MCF 10A (cell line): ENCODE data around the gene RNF223. TPM values are rescaled to one million over a fixed set of nuclear protein-coding genes. Genes with fewer than 3 reads are reported as not detected.

Source experiments
- BruUV-seq: library from RNA; stranded (reverse); fragments of 400-500 nt; replicated peaks from 2 replicates; lab custom pipeline; 2021; lab: Mats Ljungman, UMichigan
- CTCF ChIA-PET: fragments of 300-600 bp; sonication (Branson Sonifier 250); formaldehyde crosslinking; extraction: SDS; loops from one replicate; lab custom pipeline; 2021; ENCODE audit warnings: antibody characterized with exemption, inconsistent platforms; lab: Yijun Ruan, JAX
- POLR2A ChIA-PET: fragments of 300-600, 350-650 bp; sonication (Branson Sonifier 250); formaldehyde crosslinking; extraction: SDS; loops from one replicate; lab custom pipeline; 2020; ENCODE audit warnings: antibody characterized with exemption, inconsistent platforms; lab: Yijun Ruan, JAX
- DNase-seq: peaks from one replicate; pipeline ENCODE4 v3.0.0-alpha.2; 2018; ENCODE audit not compliant: unreplicated experiment
- H3K27ac Mint-ChIP-seq: one replicate; pipeline ENCODE4 v1.8.0; 2022; ENCODE audit warnings: mild to moderate bottlenecking, low read depth, mixed read lengths; ENCODE audit not compliant: unreplicated experiment
- H3K27me3 Mint-ChIP-seq: one replicate; pipeline ENCODE4 v1.8.0; 2022; ENCODE audit warnings: mixed read lengths; ENCODE audit not compliant: insufficient read depth, unreplicated experiment
- H3K36me3 Mint-ChIP-seq: one replicate; pipeline ENCODE4 v1.8.0; 2022; ENCODE audit warnings: mild to moderate bottlenecking, moderate library complexity, mixed read lengths; ENCODE audit not compliant: insufficient read depth, unreplicated experiment
- H3K4me1 Mint-ChIP-seq: one replicate; pipeline ENCODE4 v1.8.0; 2022; ENCODE audit warnings: mixed read lengths; ENCODE audit not compliant: insufficient read depth, unreplicated experiment
- H3K4me3 Mint-ChIP-seq: one replicate; pipeline ENCODE4 v1.8.0; 2022; ENCODE audit warnings: mild to moderate bottlenecking, moderate library complexity, mixed read lengths; ENCODE audit not compliant: unreplicated experiment
- H3K9me3 Mint-ChIP-seq: one replicate; pipeline ENCODE4 v1.8.0; 2022; ENCODE audit warnings: mixed read lengths; ENCODE audit not compliant: unreplicated experiment
- intact Hi-C: fragments of 100-400 bp; cut with micrococcal nuclease; formaldehyde crosslinking; loops from 2 replicates; pipeline ENCODE4 v1.14.1; 2022
- total RNA-seq: library from RNA; stranded (reverse); gene quantifications from 2 replicates; pipeline ENCODE4 v1.2.3, GENCODE V29; 2022
- TF ChIP-seq, protein P1 (sequence below): fragments of 200-600 bp; IDR thresholded peaks from one replicate; pipeline ENCODE4 v1.8.0; 2022; ENCODE audit warnings: antibody characterized with exemption, mild to moderate bottlenecking; ENCODE audit not compliant: unreplicated experiment

RNF223 gene
- total RNA-seq, 1 experiment from 2014 or later = 0.30 TPM

DNA sequence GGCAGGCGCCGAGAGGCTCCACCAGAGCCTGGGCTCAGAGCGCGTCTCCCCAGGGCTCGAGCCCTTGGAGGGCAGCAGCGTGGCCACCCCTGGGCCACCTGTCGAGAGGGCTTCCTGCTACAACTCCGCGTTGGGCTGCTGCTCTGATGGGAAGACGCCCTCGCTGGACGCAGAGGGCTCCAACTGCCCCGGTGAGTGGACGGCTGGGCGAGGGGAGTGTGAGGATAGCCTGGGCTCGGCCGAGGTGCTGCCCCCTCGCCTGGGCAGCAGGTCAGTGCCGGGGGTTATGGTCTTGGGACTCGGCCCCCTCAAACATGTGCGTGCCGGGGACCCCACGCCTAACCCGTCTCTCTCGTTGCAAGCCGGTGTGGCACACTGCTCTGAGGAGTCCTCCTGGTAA is 27.3 kb downstream of the RNF223 start:
- no peaks in the 10 kb centered on the region for H3K9me3 Mint-ChIP-seq
- intact Hi-C loops = no loop called here
- H3K36me3 Mint-ChIP-seq = peaks cover 47% of the 10 kb centered on the region

DNA sequence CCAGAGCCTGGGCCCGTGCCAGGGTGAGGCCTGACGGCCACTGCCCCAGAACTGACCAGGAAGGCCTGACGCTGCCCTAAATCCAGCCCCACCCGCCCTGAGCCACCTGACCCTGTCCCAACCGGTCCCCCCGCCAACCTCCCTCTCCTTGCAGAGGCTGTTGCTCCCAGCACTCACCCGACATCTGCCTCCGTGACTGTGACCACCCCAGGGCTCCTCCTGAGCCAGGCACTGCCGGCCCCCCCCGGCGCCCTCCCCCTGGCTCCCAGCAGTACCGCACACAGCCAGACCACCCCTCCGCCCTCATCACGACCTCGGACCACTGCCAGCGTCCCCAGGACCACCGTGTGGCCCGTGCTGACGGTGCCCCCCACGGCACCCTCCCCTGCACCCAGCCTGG is 27.9 kb downstream of the RNF223 start:
- no peaks in the 10 kb centered on the region for H3K4me1 Mint-ChIP-seq

More for the DNA sequence above, 27.3 kb downstream of the RNF223 start:
- BruUV-seq = no TSS peak
- Mint-ChIP-seq H3K27me3 (no peaks in the 10 kb centered on the region), H3K4me1 (no peaks in the 10 kb centered on the region), H3K27ac (no peak overlapping the region), H3K4me3 (no peak overlapping the region)
- DNase-seq = no peak
- POLR2A ChIA-PET = no interaction called here
- CTCF ChIA-PET = no interaction called here
- TF ChIP-seq, protein P1, sequence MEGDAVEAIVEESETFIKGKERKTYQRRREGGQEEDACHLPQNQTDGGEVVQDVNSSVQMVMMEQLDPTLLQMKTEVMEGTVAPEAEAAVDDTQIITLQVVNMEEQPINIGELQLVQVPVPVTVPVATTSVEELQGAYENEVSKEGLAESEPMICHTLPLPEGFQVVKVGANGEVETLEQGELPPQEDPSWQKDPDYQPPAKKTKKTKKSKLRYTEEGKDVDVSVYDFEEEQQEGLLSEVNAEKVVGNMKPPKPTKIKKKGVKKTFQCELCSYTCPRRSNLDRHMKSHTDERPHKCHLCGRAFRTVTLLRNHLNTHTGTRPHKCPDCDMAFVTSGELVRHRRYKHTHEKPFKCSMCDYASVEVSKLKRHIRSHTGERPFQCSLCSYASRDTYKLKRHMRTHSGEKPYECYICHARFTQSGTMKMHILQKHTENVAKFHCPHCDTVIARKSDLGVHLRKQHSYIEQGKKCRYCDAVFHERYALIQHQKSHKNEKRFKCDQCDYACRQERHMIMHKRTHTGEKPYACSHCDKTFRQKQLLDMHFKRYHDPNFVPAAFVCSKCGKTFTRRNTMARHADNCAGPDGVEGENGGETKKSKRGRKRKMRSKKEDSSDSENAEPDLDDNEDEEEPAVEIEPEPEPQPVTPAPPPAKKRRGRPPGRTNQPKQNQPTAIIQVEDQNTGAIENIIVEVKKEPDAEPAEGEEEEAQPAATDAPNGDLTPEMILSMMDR = no peak

DNA sequence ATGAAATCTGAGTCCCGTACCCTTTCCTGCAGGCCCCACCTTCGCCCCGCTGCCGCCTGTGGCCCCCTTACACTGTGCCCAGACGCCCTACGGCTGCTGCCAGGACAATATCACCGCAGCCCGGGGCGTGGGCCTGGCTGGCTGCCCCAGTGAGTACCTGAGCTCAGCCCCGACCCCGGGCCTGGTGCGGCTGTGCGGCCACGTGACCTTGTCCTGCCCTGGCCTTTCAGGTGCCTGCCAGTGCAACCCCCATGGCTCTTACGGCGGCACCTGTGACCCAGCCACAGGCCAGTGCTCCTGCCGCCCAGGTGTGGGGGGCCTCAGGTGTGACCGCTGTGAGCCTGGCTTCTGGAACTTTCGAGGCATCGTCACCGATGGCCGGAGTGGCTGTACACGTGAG is 29.0 kb downstream of the RNF223 start:
- BruUV-seq = no TSS peak
- CTCF ChIA-PET = interaction anchor here (0.8 to 1.1 kb wide), 2 partner anchors 9 to 26 kb away, joined by 3 read pairs; no protein-coding TSS in a partner anchor
- intact Hi-C loops = no loop called here
- Mint-ChIP-seq H3K27me3 (no peaks in the 10 kb centered on the region), H3K4me3 (no peak overlapping the region), H3K9me3 (no peaks in the 10 kb centered on the region), H3K27ac (no peak overlapping the region), H3K36me3 (peaks cover 43% of the 10 kb centered on the region), H3K4me1 (no peaks in the 10 kb centered on the region)
- DNase-seq = no peak
- POLR2A ChIA-PET = interaction anchor here (0.7 kb wide), 1 partner anchor 9 kb away, joined by 3 read pairs; no protein-coding TSS in a partner anchor
- TF ChIP-seq, protein P1 = no peak

More for the DNA sequence above, 27.9 kb downstream of the RNF223 start:
- intact Hi-C loops = no loop called here
- TF ChIP-seq, protein P1 = no peak
- H3K27me3 Mint-ChIP-seq = no peaks in the 10 kb centered on the region
- no peak overlapping the region for H3K4me3 Mint-ChIP-seq
- ChIA-PET POLR2A (no interaction called here), CTCF (interaction anchor here (1.1 kb wide), 1 partner anchor 8 kb away, joined by 3 read pairs; no protein-coding TSS in a partner anchor)
- BruUV-seq = no TSS peak
- DNase-seq = no peak
- no peaks in the 10 kb centered on the region for H3K9me3 Mint-ChIP-seq
- no peak overlapping the region for H3K27ac Mint-ChIP-seq
- H3K36me3 Mint-ChIP-seq = peaks cover 47% of the 10 kb centered on the region

DNA sequence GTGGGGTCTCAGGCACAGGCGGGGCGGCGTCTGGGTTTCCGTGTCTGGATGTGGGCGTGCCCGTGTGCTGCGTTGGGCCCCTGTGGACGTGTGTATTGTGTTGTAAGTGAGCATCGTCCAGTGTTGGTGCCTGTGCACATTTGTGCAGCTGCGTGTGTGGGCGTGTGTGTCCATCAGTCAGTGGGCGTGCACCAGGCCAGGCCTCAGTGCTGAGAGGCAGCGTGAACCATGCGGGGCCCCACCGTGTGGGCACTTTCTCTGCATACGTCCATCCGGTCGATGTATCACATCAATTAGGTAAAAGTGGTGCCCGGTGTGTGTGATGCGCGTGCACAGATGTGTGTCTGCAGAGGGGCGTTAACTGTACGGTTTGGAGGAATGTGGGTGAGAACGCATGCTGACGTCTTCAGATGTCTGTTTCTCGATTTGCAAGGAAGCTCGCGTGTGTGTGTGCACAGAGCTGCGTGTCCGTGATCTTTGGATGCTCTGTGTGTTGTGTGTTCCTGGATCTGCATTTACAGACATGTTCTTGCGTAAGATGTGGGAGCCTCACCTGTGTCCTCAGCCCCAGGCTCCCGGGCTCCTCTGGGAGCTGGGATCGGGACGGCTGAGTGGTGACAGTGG is 29.5 kb downstream of the RNF223 start:
- H3K9me3 Mint-ChIP-seq = no peaks in the 10 kb centered on the region
- H3K36me3 Mint-ChIP-seq = peaks cover 49% of the 10 kb centered on the region
- DNase-seq = no peak
- H3K4me1 Mint-ChIP-seq = peaks cover 3% of the 10 kb centered on the region
- H3K4me3 Mint-ChIP-seq = no peak overlapping the region
- CTCF ChIA-PET = interaction anchor here (0.5 to 2.2 kb wide), 3 partner anchors 19 to 56 kb away, joined by 3 to 8 read pairs (median 3); no protein-coding TSS in a partner anchor
- intact Hi-C loops = no loop called here
- no peak overlapping the region for H3K27ac Mint-ChIP-seq
- POLR2A ChIA-PET = interaction anchor here (0.7 kb wide), 1 partner anchor 8 kb away, joined by 3 read pairs; no protein-coding TSS in a partner anchor
- no TSS peak for BruUV-seq
- no peaks in the 10 kb centered on the region for H3K27me3 Mint-ChIP-seq
- TF ChIP-seq, protein P1 = no peak
